ENCODE data around the gene ZNF862.
A peak's percentile ranks its signal among the peaks of the same experiment; 100 is the strongest.
"Not testable (repeated sequence)": the region's sequence is repeated elsewhere in the genome, so short reads cannot be mapped to it uniquely, and the experiment has no call there.

Gene ZNF862

GRCh38 chr7:149882248-149883047 is 44.3 kb downstream of the ZNF862 start:
- DNase-seq: no peak

GRCh38 chr7:149883048-149883438 is 44.9 kb downstream of the ZNF862 start:
- no peak for DNase-seq

DNA sequence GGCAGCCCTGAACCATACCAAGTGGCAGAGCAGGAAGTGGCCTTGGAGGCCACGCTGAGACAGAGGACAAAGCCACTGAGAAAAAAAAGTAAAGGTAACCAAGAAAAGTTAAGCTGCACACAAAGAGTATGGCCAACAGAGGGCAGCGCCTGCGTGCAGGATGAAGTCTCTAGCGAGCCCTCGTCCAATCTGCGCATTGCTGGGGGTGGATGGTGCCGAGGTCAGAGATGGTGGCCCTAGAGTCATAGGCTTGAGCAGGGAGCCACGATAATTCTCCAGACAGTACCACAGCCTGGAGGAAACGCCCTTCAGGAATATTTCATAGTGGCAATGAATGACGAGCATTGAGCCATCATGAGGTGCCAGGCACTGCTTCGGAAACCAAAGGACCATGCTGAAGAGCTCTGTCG is 45.3 kb downstream of the ZNF862 start:
- peak; percentile 56 to 60 for DNase-seq

GRCh38 chr7:149884016-149884415 is 45.8 kb downstream of the ZNF862 start:
- no peak for DNase-seq

GRCh38 chr7:149884541-149884940 is 46.4 kb downstream of the ZNF862 start:
- DNase-seq: no peak

- DNase-seq: no peak
Measured at GRCh38 chr7:149885191-149886017, 47.2 kb downstream of the ZNF862 start.

- no peak for DNase-seq
Measured at GRCh38 chr7:149886018-149886415, 47.8 kb downstream of the ZNF862 start.

DNA sequence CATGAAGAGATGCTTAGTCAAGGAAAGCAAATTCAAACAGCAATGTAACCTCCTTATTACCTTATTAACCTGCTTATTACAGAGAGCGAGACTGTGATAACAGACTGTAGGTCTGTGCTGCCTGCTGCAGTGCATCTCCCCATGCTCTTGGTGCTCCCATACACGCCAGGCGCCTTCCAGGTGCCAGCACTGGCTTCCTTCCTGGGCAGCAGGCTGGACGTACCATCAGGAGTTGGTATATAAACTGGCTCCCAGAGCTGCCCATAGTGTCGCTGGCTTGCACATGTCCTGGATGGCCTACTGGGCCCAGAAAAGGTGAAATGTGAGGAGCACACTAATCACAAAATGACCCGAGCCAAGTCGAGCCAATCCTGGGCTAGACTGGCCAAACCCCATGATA is 49.1 kb downstream of the ZNF862 start:
- no peak for DNase-seq

GRCh38 chr7:149890715-149891114 is 52.5 kb downstream of the ZNF862 start:
- DNase-seq: not testable (repeated sequence)

DNA sequence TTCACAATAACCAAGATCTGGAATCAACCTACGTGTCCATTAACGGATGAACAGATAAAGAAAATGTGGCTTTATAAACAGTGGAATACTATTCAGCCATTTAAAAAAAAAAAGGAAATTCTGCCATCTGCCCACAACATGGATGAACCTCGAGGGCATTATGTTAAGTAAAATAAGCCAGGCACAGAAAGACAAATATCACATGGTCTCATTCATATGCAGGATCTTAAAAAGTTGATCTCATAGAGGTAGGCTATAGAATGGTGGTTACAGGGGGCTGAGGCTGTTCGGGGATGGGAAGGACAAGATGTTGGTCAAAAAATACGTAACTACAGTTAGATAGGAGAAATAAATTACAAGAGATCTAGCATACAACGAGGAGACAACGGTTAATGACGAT is 56.8 kb downstream of the ZNF862 start:
- not testable (repeated sequence) for DNase-seq

GRCh38 chr7:149907776-149908376 is 69.7 kb downstream of the ZNF862 start:
- not testable (repeated sequence) for DNase-seq

DNA sequence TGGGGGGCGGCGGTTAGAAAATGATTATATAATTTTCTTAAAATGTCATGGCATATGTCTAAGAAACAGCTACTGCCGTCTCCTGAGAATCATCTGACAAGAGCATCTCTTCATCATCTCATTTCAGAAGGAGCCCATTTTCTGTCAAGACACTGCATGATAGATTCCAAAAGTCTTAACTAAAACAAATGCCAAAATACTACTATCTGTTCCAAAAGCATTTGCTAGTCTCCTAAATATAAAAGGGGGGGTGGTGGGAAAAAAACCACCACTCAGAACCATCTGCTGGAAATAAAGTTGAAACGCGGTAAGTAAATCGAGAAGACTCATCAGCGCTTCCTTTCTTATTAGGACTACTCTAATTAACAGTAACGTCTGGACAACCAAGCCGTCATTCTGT is 72.0 kb downstream of the ZNF862 start:
- DNase-seq: not testable (repeated sequence)

GRCh38 chr7:149912126-149912525 is 74.0 kb downstream of the ZNF862 start:
- DNase-seq: not testable (repeated sequence)

All from CD4-positive, alpha-beta T cell treated with Interleukin-1 beta for 1 hour (primary cell).